ENCODE results near the gene CCDC178.

GRCh38 chr18:33288082-33288716 is 152.3 kb downstream of the CCDC178 start:
- no peak for TF ChIP-seq EZH2phosphoT487 (IDR thresholded peaks at IDR 0.05; ENCODE audit: low read depth, severe bottlenecking, unreplicated experiment)
- TF ChIP-seq, protein P1, sequence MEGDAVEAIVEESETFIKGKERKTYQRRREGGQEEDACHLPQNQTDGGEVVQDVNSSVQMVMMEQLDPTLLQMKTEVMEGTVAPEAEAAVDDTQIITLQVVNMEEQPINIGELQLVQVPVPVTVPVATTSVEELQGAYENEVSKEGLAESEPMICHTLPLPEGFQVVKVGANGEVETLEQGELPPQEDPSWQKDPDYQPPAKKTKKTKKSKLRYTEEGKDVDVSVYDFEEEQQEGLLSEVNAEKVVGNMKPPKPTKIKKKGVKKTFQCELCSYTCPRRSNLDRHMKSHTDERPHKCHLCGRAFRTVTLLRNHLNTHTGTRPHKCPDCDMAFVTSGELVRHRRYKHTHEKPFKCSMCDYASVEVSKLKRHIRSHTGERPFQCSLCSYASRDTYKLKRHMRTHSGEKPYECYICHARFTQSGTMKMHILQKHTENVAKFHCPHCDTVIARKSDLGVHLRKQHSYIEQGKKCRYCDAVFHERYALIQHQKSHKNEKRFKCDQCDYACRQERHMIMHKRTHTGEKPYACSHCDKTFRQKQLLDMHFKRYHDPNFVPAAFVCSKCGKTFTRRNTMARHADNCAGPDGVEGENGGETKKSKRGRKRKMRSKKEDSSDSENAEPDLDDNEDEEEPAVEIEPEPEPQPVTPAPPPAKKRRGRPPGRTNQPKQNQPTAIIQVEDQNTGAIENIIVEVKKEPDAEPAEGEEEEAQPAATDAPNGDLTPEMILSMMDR (IDR thresholded peaks at IDR 0.05; ENCODE audit: poor library complexity) = no peak
- no peak for TF ChIP-seq EZH2 (IDR thresholded peaks at IDR 0.05; ENCODE audit: borderline replicate concordance)
